GM19023 (cell line): ENCODE results near the gene RPS6KC1.
"Not testable (repeated sequence)": the region's sequence is repeated elsewhere in the genome, so short reads cannot be mapped to it uniquely, and the experiment has no call there.

Experiments used
- ATAC-seq: cut with Tn5 transposase; IDR thresholded peaks from one replicate; pipeline ENCODE4 v1.9.1; 2021; ENCODE audit warnings: mild to moderate bottlenecking, moderate library complexity; ENCODE audit not compliant: unreplicated experiment

RPS6KC1 gene

GRCh38 chr1:213138391-213138790 is 87.3 kb downstream of the RPS6KC1 start:
- ATAC-seq, result no peak

GRCh38 chr1:213138892-213139291 is 87.9 kb downstream of the RPS6KC1 start:
- ATAC-seq, result no peak

GRCh38 chr1:213148905-213149304 is 97.9 kb downstream of the RPS6KC1 start:
- ATAC-seq, result no peak

- ATAC-seq, result not testable (repeated sequence)
These were observed 99.0 kb downstream of the RPS6KC1 start for GRCh38 chr1:213150090-213150489.

- no peak for ATAC-seq
These were observed 103.1 kb downstream of the RPS6KC1 start for GRCh38 chr1:213154056-213154685.

GRCh38 chr1:213159376-213159775 is 108.3 kb downstream of the RPS6KC1 start:
- no peak for ATAC-seq

GRCh38 chr1:213160442-213160841 is 109.4 kb downstream of the RPS6KC1 start:
- not testable (repeated sequence) for ATAC-seq

GRCh38 chr1:213162338-213162737 is 111.3 kb downstream of the RPS6KC1 start:
- no peak for ATAC-seq

- no peak for ATAC-seq
These were observed 111.8 kb downstream of the RPS6KC1 start for GRCh38 chr1:213162862-213163261.

GRCh38 chr1:213163278-213163711 is 112.3 kb downstream of the RPS6KC1 start:
- no peak for ATAC-seq

- ATAC-seq, result no peak
These were observed 113.5 kb downstream of the RPS6KC1 start for GRCh38 chr1:213164561-213164960.

- no peak for ATAC-seq
These were observed 115.8 kb downstream of the RPS6KC1 start for GRCh38 chr1:213166852-213167251.

GRCh38 chr1:213171711-213172110 is 120.7 kb downstream of the RPS6KC1 start:
- no peak for ATAC-seq

- ATAC-seq, result no peak
These were observed 125.3 kb downstream of the RPS6KC1 start for GRCh38 chr1:213176341-213176740.

- ATAC-seq, result no peak
These were observed 128.7 kb downstream of the RPS6KC1 start for GRCh38 chr1:213179784-213180183.

- ATAC-seq, result no peak
These were observed 129.8 kb downstream of the RPS6KC1 start for GRCh38 chr1:213180833-213181232.

GRCh38 chr1:213183036-213183672 is 132.1 kb downstream of the RPS6KC1 start:
- no peak for ATAC-seq

GRCh38 chr1:213186168-213186567 is 135.1 kb downstream of the RPS6KC1 start:
- no peak for ATAC-seq

- ATAC-seq, result no peak
These were observed 141.0 kb downstream of the RPS6KC1 start for GRCh38 chr1:213192026-213192425.

- ATAC-seq, result no peak
These were observed 143.3 kb downstream of the RPS6KC1 start for GRCh38 chr1:213194383-213194782.

GRCh38 chr1:213194855-213195254 is 143.8 kb downstream of the RPS6KC1 start:
- no peak for ATAC-seq

GRCh38 chr1:213196328-213197054 is 145.4 kb downstream of the RPS6KC1 start:
- not testable (repeated sequence) for ATAC-seq
